ENCODE data around the gene CLCN7.

- TF ChIP-seq CTCF (IDR thresholded peaks at IDR 0.05) (no peak), POLR2A (IDR thresholded peaks at IDR 0.05) (no peak)
These were observed 45.2 kb downstream of the CLCN7 start for GRCh38 chr16:1429631-1430030.

All from thyroid gland (tissue), 4 donors.